ENCODE measurements around the gene SIGLEC5.

DNA sequence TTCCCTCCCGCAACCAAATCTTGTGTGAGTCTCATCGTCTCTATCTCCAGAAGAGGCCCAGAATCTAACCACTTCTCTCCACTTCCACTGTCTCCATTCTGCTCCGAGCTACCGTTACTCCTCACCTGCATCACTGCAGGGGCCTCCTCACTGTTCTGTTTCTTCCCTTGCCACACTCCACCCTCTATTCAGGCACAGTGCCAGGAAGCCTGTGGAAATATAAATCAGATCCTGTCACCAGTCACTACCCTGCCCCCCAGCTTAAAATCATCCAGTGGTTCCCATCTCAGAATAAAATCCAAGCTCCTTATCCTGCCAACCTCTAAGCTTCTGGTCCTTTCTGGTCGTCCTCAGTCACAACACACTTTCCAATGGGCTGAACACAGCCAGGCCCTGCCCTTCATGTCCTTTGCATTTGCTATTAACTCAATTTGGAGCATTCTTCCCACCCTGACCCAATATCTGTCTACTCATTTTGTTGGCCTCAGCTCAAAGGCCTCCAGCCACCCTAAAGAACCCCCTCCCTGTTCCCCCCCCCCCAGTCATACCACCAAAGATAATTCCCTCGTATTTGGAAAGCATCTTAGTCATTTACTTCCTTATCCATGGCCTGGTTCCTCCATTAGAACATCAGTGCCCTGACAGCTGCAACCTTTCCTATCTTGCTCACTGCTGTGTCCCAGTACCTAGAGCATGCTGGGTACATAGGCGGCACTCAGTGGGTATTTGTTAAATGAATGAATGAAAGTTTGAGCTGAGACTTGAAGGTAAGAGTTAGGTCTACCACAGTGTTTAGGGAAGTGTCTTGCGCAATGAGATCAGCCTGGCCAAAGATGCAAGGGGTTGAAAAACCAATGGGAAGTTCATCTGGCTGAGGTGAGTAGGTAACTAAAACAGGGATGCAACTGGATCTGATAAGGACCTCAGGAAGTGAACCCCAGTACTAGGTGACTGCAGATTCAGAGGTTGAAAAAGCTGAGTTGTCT lies 34.7 kb downstream of the SIGLEC5 start:
- TF ChIP-seq, protein P1, sequence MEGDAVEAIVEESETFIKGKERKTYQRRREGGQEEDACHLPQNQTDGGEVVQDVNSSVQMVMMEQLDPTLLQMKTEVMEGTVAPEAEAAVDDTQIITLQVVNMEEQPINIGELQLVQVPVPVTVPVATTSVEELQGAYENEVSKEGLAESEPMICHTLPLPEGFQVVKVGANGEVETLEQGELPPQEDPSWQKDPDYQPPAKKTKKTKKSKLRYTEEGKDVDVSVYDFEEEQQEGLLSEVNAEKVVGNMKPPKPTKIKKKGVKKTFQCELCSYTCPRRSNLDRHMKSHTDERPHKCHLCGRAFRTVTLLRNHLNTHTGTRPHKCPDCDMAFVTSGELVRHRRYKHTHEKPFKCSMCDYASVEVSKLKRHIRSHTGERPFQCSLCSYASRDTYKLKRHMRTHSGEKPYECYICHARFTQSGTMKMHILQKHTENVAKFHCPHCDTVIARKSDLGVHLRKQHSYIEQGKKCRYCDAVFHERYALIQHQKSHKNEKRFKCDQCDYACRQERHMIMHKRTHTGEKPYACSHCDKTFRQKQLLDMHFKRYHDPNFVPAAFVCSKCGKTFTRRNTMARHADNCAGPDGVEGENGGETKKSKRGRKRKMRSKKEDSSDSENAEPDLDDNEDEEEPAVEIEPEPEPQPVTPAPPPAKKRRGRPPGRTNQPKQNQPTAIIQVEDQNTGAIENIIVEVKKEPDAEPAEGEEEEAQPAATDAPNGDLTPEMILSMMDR (IDR thresholded peaks at IDR 0.05; ENCODE audit: insufficient read depth, low read depth, low read length): no peak
- no peak for TF ChIP-seq EZH2 (IDR thresholded peaks at IDR 0.05; ENCODE audit: insufficient read depth, low read length)
